ENCODE results near the gene CD36. TPM values are rescaled to one million over a fixed set of nuclear protein-coding genes. Genes with fewer than 3 reads are reported as not detected.

CD36 gene
- total and polyA plus RNA-seq, 8 donors = 132 to 533 (median 226) TPM

GRCh38 chr7:80618096-80618495 lies 20.3 kb upstream of the CD36 start:
- peak; percentile 53 for ATAC-seq
- Histone ChIP-seq H3K4me3 (no peak overlapping the region), H3K27ac (peak overlapping the region in 1 of 2 donors; percentile 24), H3K9me3 (peaks cover 0 to 5% of the 10 kb centered on the region in 2 donors), H3K27me3 (no peaks in the 10 kb centered on the region), H3K36me3 (no peaks in the 10 kb centered on the region), H3K4me1 (peaks cover 13 to 55% of the 10 kb centered on the region in 2 donors)
- intact Hi-C loops (cut with DNase I) = no loop called here
- TF ChIP-seq CTCF (IDR thresholded peaks at IDR 0.05) = no peak
- DNase-seq = no peak

DNA sequence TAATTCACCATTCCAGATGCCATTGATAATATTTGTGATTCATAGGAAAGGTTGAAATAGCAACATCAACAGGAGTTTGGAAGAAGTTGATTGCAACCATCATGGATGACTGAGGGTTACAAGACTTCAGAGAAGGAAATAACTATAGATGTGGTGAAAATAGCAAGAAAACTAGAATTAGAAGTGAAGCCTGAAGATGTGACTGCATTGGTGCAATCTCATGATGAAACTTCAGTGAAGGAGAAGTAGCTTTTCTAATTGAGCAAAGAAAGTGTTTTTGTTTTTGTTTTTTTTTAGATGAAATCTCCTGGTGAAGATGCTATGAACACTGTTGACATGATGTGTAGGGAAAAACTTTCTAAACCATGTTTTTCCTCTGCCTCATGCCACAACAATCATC lies 18.7 kb upstream of the CD36 start:
- no peak for TF ChIP-seq CTCF (IDR thresholded peaks at IDR 0.05)
- peak overlapping the region in 1 of 2 donors; percentile 65 for H3K27ac ChIP-seq
- no peak for ATAC-seq
- no peak for DNase-seq
- H3K27me3 ChIP-seq = no peaks in the 10 kb centered on the region
- peaks cover 0 to 5% of the 10 kb centered on the region in 2 donors for H3K9me3 ChIP-seq
- H3K36me3 ChIP-seq = no peaks in the 10 kb centered on the region
- intact Hi-C loops (cut with DNase I) = no loop called here
- no peak overlapping the region for H3K4me3 ChIP-seq
- H3K4me1 ChIP-seq = peaks cover 5 to 52% of the 10 kb centered on the region in 2 donors

DNA sequence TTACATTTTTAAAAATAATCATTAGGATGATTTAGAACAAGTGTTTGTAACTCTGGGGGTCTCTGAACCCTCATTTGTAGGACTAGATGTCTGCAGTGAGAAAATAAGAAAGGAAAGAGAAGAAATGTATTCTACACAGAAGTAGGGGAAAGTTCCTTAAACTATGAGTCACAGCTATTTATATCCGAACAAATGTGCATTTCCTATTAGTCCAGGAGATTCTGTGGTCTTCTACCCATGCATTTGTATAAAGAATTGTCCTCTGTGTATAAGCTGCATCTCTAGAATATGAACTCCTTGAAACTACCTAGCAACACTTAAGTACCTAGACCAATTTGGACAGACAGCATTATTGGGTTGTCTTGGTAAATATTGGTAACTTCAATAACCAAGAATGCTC lies 15.9 kb upstream of the CD36 start:
- peak overlapping the region; percentile 15 to 55 for H3K27ac ChIP-seq

GRCh38 chr7:80623503-80624252 lies 14.8 kb upstream of the CD36 start:
- no peaks in the 10 kb centered on the region for H3K27me3 ChIP-seq
- intact Hi-C loops (cut with DNase I) = no loop called here
- DNase-seq (peak in 1 of 4 donors; percentile 40), ATAC-seq (peak; percentile 94)
- peak overlapping the region in 1 of 2 donors; percentile 23 for H3K4me3 ChIP-seq
- TF ChIP-seq CTCF (IDR thresholded peaks at IDR 0.05) = no peak
- H3K4me1 ChIP-seq = peaks cover 4 to 36% of the 10 kb centered on the region in 2 donors
- no peaks in the 10 kb centered on the region for H3K36me3 ChIP-seq
- H3K9me3 ChIP-seq = peaks cover 0 to 5% of the 10 kb centered on the region in 2 donors
- H3K27ac ChIP-seq = peak overlapping the region; percentile 23 to 55

More for the DNA sequence above, 15.9 kb upstream of the CD36 start:
- intact Hi-C loops (cut with DNase I) = no loop called here
- H3K9me3 ChIP-seq = peaks cover 0 to 5% of the 10 kb centered on the region in 2 donors
- no peak for ATAC-seq
- no peak overlapping the region for H3K4me3 ChIP-seq
- no peaks in the 10 kb centered on the region for H3K36me3 ChIP-seq
- TF ChIP-seq CTCF (IDR thresholded peaks at IDR 0.05) = no peak
- peaks cover 4 to 42% of the 10 kb centered on the region in 2 donors for H3K4me1 ChIP-seq
- DNase-seq = no peak
- no peaks in the 10 kb centered on the region for H3K27me3 ChIP-seq

GRCh38 chr7:80624763-80625162 lies 13.7 kb upstream of the CD36 start:
- Histone ChIP-seq H3K9me3 (no peaks in the 10 kb centered on the region), H3K36me3 (no peaks in the 10 kb centered on the region), H3K27me3 (no peaks in the 10 kb centered on the region), H3K4me3 (peak overlapping the region in 1 of 2 donors; percentile 23), H3K4me1 (peaks cover 4 to 31% of the 10 kb centered on the region in 2 donors), H3K27ac (peak overlapping the region; percentile 23 to 55)
- no peak for TF ChIP-seq CTCF (IDR thresholded peaks at IDR 0.05)
- intact Hi-C loops (cut with DNase I) = no loop called here
- peak; percentile 52 for ATAC-seq
- no peak for DNase-seq
